GM21723 (cell line): ENCODE results near the gene ATP2C2.

Source experiments
- ATAC-seq: cut with Tn5 transposase; IDR thresholded peaks from one replicate; pipeline ENCODE4 v1.9.1; 2021; ENCODE audit warnings: mild to moderate bottlenecking, moderate library complexity; ENCODE audit not compliant: unreplicated experiment

The ATP2C2 gene

DNA sequence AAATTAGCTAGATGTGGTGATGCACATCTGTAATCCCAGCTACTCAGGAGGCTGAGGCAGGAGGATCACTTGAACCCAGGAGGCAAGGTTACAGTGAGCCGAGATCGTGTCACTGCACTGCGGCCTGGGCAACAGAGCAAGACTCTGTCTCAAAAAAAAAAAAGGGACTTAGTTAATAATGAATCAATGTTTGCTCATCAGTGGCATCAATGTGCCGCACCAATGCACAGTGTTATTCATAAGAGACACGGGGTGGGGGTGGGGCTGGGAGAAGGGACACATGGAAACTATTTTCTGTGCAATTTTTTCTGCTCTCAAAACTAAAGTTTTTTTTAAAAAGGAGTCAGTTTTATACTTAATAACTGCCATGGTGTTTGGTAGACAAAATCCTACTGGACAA, 6.8 kb upstream of the ATP2C2 start:
- ATAC-seq: no peak

DNA sequence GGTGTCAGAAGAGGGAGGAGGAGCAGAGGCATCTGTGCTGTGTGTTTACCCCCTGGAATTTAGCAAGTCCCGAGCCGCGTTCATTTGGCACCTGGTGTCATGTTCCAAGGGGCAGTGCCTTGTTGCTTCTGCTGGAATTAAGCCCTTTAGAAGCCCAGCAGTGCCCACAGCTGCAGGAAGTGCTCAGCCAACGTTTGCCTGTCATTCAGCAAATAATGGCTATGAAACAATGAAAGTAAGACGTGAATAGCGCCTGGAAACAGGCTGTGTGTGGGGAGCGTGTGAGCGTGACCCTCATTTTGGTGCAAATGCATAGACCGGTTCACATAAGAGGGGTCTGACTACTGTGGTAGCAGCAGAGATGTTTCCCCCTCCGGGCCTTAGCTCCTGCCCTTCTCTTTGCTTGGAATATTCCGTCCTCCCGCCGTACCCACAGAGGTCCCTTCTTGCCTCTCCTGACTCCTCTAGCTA, 5.8 kb upstream of the ATP2C2 start:
- no peak for ATAC-seq

DNA sequence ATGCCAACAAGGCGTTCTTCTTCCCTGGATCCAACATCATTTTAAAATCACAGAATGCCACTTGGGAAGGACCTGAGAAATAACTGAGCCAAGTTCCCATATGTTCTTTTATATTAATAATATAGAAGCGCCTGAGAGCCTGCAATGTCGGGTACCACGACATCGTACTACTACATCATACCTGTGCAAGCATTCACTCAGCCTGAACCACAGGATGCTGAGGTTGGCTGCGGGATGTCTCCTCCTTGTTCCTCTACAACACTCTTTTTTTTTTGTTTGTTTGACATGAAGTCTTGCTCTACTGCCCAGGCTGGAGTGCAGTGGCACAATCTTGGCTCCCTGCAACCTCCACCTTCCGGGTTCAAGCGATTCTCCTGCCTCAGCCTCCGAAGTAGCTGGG, 2.1 kb upstream of the ATP2C2 start:
- ATAC-seq: no peak

DNA sequence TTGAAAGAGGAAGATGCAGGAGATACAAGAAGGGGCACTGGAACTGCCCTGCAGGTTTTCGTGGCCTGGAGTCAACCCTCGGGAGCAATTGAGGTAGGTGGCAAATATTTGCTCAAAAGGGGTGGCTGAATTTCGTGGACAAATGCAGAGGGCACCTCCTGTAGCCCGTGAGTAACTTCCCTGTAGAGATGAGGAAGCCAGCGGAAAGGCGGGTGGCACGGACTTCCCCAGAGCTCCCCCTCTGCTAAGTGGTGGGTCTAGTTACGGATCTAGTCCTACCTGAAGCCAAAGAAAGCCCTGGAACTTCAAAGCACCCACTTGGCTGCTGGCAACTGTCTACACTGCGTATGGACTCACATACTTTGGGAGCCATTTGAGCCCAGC, 1.0 kb upstream of the ATP2C2 start:
- no peak for ATAC-seq

DNA sequence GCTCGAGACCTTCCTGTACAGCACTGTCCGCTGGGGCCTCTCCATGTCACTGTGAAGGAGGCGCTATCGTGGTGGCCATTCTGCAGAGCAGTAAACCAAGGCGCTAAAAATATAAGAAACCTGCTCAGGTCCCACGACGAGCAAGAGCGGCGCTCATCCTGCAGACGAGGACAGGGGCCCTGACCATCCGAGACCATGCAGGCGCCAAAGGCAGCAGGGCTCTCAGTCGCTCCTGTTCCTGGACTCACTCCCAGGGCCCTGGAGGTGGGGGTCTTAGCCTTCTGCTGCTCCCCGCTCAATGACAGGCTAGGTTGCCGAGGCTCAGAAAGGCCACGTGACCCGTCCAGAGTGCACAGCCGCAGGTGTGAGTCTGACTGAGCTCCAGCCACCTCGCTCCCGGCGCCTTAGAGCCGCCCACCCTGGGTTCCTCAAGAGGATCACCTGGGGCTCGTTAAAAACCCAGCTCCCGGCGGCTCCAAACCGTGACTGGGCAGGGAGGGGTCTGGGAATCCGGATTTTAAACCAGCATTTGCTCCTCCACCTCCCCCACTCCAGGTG, 509 bp upstream of the ATP2C2 start:
- no peak for ATAC-seq

DNA sequence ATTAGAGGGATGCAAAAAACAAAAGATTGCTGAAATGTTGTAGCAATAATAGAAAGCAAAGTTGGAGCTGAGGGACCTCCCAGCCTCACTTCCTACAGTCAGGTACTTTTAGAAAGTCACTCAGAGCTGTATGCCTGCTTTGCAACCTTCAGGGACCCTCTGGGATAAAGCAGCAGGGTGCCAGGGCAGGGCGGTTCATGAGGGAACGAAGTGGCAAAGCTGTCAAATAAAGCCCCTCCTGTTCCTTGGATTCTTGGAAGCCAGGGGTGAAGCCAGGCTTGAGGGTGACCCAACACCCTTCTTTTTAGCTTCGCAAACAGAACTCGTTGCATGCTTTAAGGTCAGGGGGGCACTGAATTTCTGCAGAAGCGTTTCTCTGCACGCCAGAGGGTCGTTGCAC, 767 bp downstream of the ATP2C2 start:
- ATAC-seq: no peak

DNA sequence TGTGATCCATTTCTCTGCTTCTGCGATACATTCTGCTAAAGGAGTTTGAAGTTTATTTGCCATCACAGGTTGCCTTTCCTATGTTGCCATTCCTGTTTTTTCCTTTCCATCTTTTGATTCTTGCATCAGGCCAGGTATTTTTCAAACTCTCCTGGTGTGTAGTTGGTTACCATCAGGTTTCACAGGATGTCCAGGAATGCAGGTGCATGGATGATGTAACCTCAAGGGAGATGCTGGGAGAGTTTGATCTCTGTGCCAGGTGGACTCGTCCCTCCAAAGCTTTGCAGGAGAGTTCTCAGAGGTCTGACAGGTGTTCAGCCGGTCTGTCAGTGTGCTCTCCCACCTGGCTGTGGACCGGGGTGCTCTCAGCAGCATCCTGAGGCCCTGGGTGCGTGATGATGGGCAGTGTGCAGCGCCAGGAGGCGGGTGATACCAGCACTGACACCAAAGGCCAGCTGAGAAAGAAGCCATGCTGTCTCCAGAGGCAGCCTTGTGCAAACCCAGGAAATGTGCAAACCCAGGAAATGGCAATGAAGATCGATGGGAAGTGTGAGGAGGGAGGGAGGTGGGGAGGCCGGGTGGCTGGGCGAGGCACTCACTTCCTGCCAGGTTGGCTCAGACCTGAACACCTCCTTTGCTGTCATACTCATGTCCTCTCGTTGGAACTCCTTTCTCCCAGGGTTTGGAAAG, 1.7 kb downstream of the ATP2C2 start:
- no peak for ATAC-seq

DNA sequence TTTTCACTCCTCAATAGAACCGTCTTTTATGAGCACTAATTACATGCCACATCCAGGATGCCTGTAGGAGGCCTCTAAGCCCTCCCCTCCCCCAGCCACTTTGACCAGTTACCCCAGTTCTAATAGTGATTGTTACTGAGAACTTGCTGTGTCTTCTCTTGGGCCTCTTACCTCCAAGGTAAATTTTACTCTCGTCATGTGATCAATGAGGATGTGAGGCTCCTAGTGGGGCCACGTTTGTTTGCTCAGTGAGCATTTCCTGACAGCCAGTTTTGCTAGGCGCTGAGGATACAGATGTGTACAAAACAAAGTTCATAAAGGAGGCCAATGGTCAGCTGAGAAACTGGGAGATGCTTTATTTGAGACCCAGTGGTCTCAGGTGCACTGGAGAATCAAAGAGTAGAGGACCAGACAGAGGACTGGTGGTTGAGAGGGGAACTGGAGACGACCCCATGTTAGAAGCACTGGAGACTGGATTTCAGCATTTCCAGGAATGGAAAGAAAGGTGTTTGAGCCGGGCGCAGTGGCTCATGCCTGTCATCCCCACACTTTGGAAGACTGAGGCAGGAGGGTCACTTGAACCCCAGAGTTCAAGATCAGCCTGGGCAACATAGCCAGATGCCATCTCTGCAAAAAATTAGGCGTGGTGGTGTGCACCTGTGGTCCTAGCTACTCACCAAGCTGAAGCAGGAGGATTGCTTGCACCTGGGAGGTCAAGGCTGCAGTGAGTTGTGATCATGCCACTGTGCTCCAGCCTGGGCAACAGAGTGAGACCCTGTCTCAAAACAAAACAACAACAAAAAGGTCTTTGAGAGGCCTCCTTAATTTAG, 2.6 kb downstream of the ATP2C2 start:
- ATAC-seq: no peak

DNA sequence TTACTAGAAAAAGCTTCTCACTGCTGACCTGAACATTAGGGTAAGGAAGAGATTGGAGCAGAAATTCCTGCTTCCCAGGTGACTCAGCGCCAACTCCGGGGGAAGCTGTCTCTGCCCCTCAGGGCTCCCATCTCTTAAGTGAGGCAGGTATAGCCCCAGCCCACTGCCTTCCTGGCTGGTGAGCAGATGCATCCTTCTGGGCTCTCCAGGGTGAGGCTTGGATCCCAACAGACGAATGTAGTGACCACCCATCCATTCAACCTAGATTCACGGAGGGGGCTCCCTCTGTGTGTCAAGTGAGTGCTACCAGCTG, 3.2 kb downstream of the ATP2C2 start:
- ATAC-seq: no peak

DNA sequence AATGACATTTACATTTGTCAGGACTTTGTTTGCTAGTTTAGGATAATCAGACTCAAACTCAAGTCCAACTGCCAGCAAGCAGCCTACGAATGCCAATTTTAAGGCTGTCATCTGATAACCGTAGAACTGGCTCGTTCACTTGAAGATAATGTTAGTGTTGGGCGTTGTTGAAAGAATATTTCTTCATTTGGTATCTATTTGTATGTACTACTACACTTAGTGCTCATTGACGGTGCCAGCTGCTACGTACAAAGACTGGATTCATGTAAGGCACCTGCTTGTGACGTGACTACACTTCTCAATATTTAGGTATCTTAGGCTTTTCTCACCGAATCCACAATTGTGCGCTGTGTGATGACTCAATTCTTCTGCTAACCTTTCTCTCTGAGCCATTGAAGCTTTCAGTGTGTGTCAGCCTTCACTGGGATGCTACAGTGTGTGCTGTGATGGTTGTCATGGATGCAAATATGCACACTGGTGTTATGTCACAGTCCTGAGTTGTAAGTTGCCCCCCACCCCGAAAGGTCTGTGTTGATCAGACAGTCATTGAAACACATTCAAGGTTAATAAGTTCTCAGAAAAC, 5.7 kb downstream of the ATP2C2 start:
- no peak for ATAC-seq

DNA sequence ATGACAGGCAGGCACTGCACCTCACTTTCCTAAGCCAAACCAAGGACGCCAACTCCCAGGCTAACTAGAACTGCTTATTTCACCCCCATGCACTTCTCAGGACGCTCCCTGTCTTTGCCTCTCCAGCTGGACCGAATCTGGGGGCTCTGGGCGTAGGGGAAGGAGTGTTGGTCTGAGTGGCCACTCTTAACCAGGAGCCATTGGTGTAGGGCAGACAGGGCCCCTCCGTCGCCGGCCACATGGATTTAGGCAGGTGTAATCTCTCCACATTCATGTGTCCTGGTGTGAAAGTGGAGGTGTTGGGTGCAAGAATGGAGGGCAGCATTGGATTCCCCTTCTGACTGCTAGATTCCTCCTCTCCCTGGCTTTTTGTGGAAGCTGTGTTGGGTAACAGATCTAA, 9.8 kb downstream of the ATP2C2 start:
- ATAC-seq: no peak

DNA sequence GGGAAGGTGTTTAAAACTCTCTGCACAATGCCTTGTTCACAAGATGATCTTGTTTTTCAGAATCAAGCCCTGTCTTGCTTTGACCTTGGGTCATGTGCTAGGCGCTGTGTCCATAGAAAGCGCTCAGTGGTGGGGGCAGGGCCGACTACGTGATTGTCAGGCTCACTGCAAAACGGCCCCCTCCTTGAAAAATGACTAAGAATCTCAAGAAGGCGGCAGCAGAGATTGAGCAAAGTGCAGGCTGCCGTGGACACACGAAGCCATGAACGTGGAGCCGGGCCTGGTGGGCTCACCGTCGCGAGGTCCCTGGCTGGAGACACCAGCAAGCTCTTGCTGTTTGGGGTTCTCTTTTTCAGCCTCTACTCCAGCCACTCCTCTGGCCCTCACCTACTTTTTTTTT, 10.2 kb downstream of the ATP2C2 start:
- no peak for ATAC-seq

DNA sequence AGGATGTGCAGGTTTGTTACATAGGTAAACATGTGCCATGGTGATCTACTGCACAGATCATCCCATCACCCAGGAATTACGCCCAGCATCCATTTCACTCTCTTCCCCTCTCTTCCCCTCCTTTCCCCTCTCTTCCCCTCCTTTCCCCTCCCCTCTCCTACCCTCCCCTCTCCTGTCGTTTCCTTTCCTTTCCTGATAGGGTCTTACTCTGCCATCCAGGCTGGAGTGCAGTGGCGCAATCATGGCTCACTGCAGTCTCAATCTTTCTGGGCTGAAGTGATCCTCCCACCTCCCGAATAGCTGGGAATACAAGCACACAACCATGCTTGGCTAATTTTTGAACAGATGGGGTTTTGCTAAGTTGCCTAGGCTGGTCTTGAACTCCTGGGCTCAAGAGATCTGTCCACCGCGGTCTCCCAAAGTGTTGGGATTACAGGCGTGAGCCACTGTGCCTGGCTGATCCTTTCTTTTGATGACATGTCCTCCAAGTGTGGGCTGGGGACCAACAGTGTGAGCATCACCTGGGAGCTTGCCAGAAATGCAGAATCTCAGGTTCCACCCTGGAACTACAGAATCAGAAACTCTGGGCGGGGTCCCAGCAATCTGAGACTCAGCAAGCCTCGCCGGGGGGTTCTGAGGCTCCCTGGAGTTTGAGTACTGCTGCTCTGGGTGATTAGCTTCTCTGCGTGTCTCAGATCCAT, 10.8 kb downstream of the ATP2C2 start:
- no peak for ATAC-seq

DNA sequence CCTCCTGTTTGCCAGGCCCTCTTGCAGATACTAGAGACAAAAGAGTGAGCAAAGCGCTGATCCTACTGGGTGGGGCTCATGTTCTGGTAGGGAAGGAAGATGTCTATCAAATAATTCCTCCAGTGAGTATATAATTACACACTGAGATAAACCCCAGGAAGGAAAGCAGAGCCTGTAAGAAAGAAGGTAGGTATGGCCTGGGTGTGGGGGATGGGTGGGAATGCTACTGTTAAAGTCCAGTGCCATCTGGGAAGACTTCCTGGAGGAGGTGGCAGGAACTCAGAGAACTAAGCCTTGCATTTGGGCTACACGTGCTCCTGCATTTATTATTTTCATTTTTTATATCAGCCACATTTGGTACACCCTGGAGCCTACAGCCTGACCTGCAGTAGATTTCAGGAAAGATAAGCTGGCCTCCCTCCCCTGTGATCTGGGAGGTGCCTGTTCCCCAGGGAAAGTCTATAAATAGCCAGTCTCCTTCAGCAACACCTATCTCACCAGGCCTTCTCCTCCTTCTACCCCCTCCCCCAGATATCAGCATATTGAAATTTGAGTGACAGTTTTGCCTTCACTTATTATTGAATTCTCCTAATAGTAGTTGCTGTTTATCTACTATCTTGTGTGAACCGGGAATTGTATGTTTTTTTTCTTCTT, 11.5 kb downstream of the ATP2C2 start:
- ATAC-seq: no peak

DNA sequence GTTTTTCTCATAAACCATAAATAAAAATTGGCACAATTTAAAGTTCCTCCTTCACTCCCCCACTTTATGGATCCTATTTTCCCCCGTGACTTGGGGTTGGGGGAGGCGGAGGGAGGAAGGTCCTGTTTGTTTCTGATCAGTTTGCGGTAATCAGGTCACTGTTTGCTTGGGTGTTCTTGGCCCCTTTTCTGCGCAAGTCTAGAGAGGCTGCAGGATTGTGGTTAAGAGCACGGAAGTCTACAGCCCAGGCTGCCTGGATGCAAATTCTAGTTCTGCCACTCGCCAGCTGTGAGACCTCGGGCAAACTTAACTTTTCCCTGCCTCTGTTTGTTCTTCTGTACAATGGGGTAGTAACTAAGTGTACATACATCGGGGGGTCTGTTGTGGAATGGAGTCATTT, 12.1 kb downstream of the ATP2C2 start:
- ATAC-seq: no peak

DNA sequence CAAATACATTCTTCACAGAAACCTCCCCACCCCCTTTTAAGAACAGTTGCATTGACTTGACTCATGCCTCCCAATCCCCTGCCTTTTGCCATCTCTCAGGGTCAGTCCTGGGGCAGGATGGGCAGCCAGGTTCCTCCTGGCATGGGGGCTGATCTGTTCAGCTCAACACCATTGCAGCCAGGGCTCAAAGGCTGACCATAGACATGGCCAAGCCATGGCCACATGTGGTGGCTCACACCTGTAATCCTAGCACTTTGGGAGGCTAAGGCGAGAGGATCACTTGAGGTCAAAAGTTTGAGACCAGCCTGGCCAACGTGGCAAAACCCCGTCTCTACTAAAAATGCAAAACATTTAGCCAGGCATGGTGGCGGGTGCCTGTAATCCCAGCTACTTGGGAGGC, 14.1 kb downstream of the ATP2C2 start:
- ATAC-seq: no peak

DNA sequence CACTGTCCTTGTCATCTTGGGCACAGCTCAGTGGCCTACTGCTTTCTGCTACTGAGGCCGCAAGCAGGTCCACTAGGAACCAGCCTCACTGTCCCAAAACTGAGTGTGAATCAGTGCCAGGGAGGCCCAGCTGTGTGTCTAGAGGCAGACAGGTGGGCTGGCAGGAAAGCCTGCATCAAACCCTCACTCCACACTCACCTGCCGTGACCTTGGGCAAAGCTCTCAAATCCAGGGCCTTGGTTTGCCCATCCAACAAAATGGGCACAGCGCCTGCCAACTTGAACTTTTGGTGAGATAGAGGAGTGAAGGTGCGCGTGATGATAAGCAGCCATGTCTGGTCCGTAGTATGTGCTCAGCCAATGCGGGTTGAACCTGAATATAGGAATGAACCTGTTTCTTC, 14.8 kb downstream of the ATP2C2 start:
- no peak for ATAC-seq

DNA sequence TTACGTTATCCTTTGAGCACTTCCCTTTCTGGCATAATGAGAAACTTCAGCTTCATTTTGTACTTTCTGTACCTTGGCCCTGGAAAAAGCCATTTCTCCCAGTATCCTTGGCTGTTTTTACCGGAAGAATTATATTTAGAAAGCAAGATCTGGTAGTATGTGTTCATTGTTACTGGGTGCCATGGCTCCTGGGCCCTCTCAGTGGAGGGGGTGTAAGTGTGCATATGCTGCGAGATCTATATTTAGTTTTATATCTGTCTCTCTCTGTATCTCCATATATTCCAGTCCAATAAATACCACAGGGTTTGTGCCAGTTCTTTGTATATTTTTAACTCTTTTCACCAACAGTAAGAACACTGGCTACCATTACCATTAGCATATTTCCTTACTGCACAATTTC, 17.7 kb downstream of the ATP2C2 start:
- no peak for ATAC-seq

DNA sequence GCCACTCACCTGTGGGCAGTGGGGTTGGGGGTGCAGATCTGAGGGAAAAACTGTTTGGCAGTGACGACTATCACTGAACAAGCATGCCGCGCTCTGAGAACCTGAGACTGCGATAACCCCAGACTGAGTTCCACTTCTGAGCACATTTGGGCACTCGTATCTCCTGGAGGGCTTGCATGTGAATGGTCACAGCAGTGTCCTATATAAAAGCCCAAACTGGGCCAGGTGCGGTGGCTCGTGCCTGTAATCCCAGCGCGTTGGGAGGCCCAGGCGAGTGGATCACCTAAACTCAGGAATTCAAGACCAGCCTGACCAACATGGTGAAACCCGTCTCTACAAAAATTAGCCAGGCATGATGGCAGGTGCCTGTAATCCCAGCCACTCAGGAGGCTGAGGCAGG, 18.7 kb downstream of the ATP2C2 start:
- no peak for ATAC-seq

DNA sequence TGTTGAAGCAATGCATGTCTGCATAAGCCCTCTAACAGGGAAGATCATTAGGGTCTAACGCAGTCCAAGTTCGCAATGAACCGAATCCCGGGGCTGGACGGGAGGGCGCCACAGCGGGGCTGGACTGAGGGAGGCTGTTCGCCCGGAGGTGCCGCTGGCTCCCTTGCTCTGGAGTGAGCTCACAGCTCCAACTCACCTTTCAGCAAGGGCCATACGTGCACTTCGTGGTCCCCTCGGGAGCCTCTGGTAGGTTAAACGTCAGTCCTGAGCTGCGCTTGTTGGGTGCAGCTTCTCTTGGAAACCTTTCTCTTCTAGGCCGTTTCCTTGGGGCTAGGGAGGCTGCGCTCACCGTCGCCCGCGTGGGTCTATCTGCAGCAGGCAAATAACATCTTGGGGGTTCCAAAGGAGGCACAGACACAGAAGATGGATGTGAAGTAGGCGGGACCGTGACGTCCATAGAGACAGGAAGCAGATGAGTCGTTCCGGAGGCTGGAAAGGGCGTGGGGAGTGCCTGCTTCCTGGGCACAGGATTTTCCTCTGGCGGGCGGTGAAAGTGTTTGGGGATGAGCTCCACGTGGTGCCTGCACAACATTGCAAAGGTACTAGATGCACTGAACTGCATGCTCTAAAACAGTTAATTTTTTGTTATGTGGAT, 21.9 kb downstream of the ATP2C2 start:
- no peak for ATAC-seq
